NCI-H1092 treated with DMSO at 0.1 percent for 48 hours (cell line): Measurements from ENCODE around the gene GOLM1.

ENCODE experiments used
- DNase-seq: peaks from one replicate; lab custom pipeline; 2025; lab: John Stamatoyannopoulos, UW

GOLM1 gene

GRCh38 chr9:85978496-85978895 lies 120.9 kb downstream of the GOLM1 start:
- DNase-seq = no peak
